Mesodermal cell (in vitro differentiated cells): Measurements from ENCODE around the gene ZAP70.

Experiments used
- H3K27ac ChIP-seq: 2 replicates; pipeline ENCODE4 v1.7.0; 2013; ENCODE audit warnings: mild to moderate bottlenecking, low read depth, low read length, moderate library complexity; ENCODE audit not compliant: severe bottlenecking
- H3K36me3 ChIP-seq: 2 replicates; pipeline ENCODE4 v1.7.1; 2013; ENCODE audit warnings: mild to moderate bottlenecking, low read length, moderate library complexity; ENCODE audit not compliant: control insufficient read depth, insufficient read depth
- H3K4me1 ChIP-seq: one replicate; pipeline ENCODE4 v1.7.1; 2013; ENCODE audit warnings: mild to moderate bottlenecking, low read length; ENCODE audit not compliant: insufficient read depth, control insufficient read depth, poor library complexity, severe bottlenecking
- H3K4me3 ChIP-seq: 2 replicates; pipeline ENCODE4 v1.7.0; 2013; ENCODE audit warnings: low read length, control low read depth, mild to moderate bottlenecking; ENCODE audit not compliant: insufficient read depth, poor library complexity, severe bottlenecking; ENCODE audit errors: extremely low read depth
- H3K9me3 ChIP-seq: 2 replicates; pipeline ENCODE4 v1.7.1; 2013; ENCODE audit warnings: mild to moderate bottlenecking, low read length, moderate library complexity; ENCODE audit not compliant: control insufficient read depth
- WGBS, 2 experiments: methylation state at CpG; one replicate each; pipeline ENCODE4 v1.1.5; 2013; ENCODE audit warnings: missing lambda C conversion rate in 2 of 2; ENCODE audit not compliant: insufficient coverage in 2 of 2; 5-methylcytosine and 5-hydroxymethylcytosine counted together

Gene ZAP70

DNA sequence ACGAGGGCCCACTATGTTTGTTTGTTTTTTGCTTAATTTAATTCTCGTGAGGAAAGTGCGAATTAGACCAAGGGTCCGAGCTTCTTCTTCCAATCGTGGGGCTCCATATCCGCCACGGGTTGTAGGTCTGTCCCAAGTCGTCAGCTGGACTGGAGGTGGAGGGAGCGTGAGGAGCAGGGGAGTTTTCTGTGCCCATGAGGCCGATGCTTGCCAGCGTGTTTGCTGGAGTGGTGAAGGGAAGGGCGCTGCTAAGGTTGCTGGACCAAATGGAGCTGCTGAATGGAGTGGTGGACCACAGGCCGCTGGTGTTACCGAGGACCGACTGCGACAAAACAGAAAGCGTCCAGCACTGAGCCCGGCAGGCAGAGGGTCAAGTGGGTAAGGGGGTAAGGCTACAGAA lies 43.7 kb downstream of the ZAP70 start:
- no peaks in the 10 kb centered on the region for H3K4me1 ChIP-seq
- 91 to 94% methylated on average over 14 of the region's 18 CpGs for WGBS, 2 experiments
- peaks cover 60% of the 10 kb centered on the region for H3K36me3 ChIP-seq
- H3K27ac ChIP-seq: no peak overlapping the region
- H3K9me3 ChIP-seq: no peaks in the 10 kb centered on the region
- no peak overlapping the region for H3K4me3 ChIP-seq

DNA sequence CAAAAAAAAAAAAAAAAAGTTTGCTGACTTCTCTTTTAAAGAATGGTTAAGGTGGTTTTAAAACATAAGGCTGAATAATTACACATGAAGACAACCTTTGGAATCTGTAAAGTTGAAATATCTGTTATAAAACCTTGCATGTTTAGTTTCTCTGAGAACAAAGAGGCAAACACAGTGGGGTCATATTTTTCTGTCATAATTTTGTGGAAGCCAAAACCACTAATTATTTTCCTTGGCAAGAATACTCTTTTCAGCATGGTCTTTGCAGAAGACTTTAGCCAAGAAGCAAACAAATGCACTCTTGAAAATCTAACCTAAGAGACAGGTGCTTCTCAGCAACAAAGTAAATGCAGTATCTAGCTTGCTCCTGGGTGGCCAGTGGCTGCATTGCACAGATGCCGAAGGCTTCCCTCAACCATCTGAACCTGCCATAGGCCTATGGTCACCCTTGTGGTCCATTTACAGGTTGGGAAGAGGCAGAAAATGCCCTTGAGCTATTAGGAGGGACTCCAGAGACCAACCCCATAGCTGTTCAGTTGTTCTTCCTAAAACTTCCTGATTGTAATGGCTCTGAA lies 44.8 kb downstream of the ZAP70 start:
- H3K27ac ChIP-seq: no peak overlapping the region
- no peaks in the 10 kb centered on the region for H3K4me1 ChIP-seq
- H3K4me3 ChIP-seq: no peak overlapping the region
- H3K9me3 ChIP-seq: no peaks in the 10 kb centered on the region
- peaks cover 66% of the 10 kb centered on the region for H3K36me3 ChIP-seq
- 75% methylated on average over 1 of the region's 1 CpG; no CpG with 5 or more reads in 1 of the 2 experiments for WGBS, 2 experiments

DNA sequence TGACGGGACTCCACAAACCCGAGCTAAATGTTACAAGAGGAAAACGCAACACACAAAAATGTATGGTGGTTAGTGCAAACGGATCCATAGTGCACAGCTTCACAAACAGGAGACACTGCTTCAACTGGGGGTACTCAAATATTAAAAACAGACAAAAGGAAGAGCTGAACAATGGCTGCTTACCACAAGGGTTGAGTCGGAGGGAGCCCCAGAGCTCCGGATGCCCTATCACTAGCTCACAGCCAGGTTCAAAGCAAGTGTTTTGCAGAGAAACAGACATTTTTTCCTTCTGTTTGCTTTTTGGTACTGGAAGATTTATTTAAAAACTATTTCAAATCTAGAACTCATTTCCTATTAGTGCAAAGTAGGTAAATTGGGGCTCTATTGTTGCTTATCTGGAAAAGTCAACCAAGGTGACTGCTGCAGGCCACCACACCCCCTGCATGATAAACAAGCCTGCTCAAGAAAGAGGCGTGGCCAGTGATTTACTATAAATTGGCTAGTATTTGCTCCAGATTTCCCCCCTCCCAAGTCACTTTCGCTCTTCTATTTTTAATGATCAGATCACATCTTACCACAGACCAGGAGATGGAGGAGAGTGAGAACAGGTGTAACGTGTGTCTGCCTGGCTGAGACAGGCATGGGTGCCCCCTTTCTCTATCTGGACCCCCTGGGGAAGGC lies 46.5 kb downstream of the ZAP70 start:
- H3K4me1 ChIP-seq: peaks cover 5% of the 10 kb centered on the region
- WGBS, 2 experiments: 90 to 98% methylated on average over 3 to 6 of the region's 9 CpGs
- H3K36me3 ChIP-seq: peaks cover 70% of the 10 kb centered on the region
- no peak overlapping the region for H3K27ac ChIP-seq
- no peak overlapping the region for H3K4me3 ChIP-seq
- H3K9me3 ChIP-seq: no peaks in the 10 kb centered on the region

DNA sequence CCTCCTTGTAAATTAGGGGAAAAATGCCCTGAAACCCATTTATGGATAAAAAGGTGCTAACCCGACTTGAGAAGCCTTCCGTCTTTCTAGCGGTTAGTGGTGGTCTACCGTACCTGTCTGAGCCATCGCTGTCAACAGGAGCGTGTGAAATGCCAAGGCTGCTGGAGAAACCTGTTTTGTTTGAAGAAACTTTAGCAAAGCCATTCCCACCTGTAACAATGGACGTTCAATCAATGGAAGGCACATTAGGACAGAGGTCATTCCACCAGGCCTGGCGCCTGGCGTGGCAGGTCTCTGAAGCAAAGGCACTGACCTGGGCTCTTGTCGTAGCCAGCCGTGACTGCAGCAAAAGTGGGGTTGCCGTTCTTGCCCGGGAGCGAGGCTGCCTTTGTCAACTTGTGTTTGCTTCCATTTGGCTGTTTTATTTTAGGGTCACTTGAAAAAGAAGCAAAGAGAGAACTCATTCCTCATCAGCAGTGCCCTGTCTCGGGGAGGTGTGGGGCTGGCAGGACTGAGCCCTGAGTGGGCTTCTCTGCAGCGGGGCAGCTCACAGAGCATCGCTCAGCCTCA lies 47.2 kb downstream of the ZAP70 start:
- Histone ChIP-seq H3K4me1 (peaks cover 5% of the 10 kb centered on the region), H3K27ac (no peak overlapping the region), H3K9me3 (no peaks in the 10 kb centered on the region), H3K36me3 (peaks cover 75% of the 10 kb centered on the region), H3K4me3 (no peak overlapping the region)
- WGBS, 2 experiments: 93 to 97% methylated on average over 14 to 16 of the region's 17 CpGs

DNA sequence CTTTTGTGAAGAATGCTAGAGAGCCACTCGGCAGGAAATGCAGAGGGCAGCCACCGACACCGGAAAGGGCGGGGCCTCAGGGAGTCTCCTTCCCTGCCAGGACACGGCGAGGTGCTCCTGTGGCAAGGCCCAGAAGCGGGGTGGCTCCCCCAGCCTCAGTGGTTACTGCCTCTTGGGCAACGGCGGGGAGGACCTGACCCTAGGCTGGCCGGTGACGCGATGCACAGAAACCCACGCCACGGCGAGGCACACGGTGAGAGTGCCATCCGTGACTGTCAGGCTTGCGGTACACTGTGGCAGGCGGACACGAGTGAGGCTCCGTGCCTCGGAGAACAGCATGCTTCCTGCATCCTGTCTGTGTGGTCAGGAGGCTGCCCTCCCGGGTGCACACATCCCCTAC lies 47.8 kb downstream of the ZAP70 start:
- Histone ChIP-seq H3K9me3 (no peaks in the 10 kb centered on the region), H3K4me1 (peaks cover 5% of the 10 kb centered on the region), H3K4me3 (no peak overlapping the region), H3K36me3 (peaks cover 81% of the 10 kb centered on the region), H3K27ac (no peak overlapping the region)
- WGBS, 2 experiments: 96 to 98% methylated on average over 23 of the region's 23 CpGs

DNA sequence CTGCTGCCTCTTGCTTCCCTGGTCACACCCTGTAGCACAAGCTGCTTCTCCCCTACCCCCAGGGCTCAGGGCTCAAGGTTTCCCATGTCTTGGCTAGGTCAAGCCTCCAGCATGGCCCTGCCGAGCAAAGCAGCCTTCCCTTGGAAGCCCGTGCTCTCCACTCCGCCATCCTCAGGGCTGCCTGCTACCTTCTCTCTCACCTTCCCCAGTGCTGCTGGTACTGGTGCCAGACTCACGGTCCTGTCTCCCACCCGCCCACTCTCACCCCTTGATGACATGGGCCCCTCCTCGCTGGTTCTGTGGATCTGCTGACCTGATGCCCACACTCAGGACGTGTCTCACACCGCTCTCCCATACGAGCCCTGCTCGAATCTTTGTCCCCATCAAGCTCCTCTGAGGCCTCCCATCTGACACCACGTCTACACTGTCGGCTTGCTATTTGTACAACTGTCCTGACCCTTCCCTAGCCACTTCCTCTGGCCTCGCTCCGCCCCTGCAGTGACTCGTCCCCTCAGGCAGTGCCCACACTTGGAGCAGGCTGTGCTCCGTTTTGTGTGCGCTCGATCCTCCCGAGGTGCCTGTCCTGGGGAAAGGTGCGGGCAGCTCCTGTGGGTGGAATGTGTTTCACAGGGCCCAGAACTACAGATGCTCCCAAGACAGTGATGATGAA lies 49.9 kb downstream of the ZAP70 start:
- Histone ChIP-seq H3K36me3 (peaks cover 77% of the 10 kb centered on the region), H3K4me1 (peaks cover 5% of the 10 kb centered on the region), H3K4me3 (no peak overlapping the region), H3K27ac (no peak overlapping the region), H3K9me3 (no peaks in the 10 kb centered on the region)
- 93 to 94% methylated on average over 19 to 20 of the region's 20 CpGs for WGBS, 2 experiments

DNA sequence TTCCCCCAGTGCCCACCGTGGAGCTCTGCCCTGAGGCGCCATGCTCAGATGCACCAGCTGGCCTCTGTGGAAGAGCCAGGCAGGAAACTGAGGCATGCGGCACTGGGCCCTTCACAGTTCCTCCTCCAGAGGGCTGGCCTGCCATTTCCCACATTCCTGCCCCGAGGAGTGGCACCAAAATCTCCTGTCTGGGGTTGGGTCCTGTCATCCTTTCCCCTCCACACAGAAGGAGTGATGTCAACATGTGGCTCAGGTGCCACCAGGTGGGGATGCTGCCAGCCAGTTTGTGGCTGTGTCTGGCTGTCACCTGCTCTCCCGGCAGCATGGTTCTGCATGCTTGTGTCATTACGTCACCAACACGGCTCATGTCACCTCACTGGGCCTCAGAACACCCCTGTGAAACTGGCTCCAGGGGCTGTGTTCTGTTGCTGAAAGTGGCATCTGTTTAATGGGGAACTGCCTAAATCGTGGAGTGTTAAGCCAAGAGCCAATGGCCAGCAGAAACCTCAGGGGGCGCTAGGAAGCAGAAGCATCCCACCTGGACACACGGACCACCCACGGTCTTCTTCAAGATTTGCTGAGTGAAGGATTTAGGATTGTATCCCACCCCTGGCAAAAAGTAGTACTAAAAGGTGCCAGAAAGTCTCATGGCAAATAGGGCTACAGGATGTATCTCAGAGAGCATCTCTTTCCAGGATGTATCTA lies 51.3 kb downstream of the ZAP70 start:
- 95 to 97% methylated on average over 9 to 11 of the region's 11 CpGs for WGBS, 2 experiments
- Histone ChIP-seq H3K36me3 (peaks cover 75% of the 10 kb centered on the region), H3K4me3 (no peak overlapping the region), H3K4me1 (peaks cover 5% of the 10 kb centered on the region), H3K9me3 (no peaks in the 10 kb centered on the region), H3K27ac (no peak overlapping the region)

DNA sequence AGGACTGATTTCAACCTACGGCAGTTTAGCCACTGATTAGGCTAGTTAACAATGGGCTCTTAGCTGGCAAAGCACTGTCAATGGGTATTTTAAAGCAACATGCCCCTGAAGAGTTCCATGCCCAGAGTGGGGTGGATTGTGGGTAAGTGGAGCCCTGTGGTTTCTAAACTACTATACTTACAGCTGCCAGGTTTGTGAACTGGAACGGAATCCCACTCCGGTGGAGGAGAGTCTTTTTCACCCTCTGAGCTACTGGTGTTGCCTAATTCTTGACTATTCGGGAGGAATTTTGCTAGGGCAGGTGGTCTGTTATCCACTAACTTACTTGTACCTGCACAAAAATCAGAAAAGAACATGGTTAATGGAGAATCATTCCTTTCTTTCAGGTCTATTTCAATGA lies 52.6 kb downstream of the ZAP70 start:
- Histone ChIP-seq H3K27ac (no peak overlapping the region), H3K36me3 (peaks cover 63% of the 10 kb centered on the region), H3K4me1 (peaks cover 5% of the 10 kb centered on the region), H3K4me3 (no peak overlapping the region), H3K9me3 (no peaks in the 10 kb centered on the region)
- 100% methylated on average over 3 of the region's 4 CpGs; no CpG with 5 or more reads in 1 of the 2 experiments for WGBS, 2 experiments

DNA sequence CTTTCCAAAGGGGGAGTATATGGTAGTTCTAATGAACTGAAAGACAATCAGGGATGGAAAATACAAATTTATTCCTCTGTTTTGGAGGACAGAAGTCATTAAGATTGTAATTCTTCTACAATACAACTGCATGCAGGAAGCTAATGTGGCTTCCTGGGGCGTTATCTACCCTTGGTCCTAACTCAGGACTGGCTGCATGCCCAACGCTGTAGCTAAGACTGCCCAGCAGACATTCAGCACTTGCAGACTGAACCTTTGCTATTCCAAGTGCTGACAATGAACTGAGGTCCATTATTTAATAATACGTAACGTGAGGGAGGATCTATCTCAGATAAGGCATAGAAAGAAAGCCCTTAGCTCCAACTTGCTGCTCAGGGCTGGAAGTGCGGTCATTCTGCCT lies 53.2 kb downstream of the ZAP70 start:
- 94 to 95% methylated on average over 4 of the region's 5 CpGs for WGBS, 2 experiments
- Histone ChIP-seq H3K27ac (no peak overlapping the region), H3K4me3 (no peak overlapping the region), H3K9me3 (no peaks in the 10 kb centered on the region), H3K4me1 (peaks cover 5% of the 10 kb centered on the region), H3K36me3 (peaks cover 58% of the 10 kb centered on the region)

DNA sequence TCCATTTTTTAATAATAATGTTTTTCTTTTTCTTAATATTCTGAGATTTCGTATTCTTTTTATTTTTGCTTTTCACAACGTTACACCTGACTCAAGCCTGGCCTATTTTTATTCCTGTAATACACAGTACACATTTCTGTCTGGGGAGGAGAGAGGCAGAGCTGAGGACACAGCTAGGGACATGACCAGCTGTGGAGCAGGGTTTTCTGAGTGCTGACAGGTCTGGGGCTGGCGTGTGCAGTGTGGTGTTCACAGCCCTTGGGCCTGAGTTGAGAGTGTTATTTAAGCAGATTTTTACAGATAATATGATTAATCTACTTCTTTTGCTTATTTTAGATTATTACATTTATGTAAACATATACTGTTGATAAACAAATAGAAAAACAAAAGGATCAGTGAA lies 55.9 kb downstream of the ZAP70 start:
- H3K4me1 ChIP-seq: no peaks in the 10 kb centered on the region
- no peaks in the 10 kb centered on the region for H3K9me3 ChIP-seq
- no peak overlapping the region for H3K4me3 ChIP-seq
- H3K36me3 ChIP-seq: peaks cover 62% of the 10 kb centered on the region
- no CpG with 5 or more reads among the region's 3 CpGs for WGBS, 2 experiments
- no peak overlapping the region for H3K27ac ChIP-seq
